OCI-M2 (cell line): ENCODE data around the gene ST3GAL3.
"Not testable (repeated sequence)": the region's sequence is repeated elsewhere in the genome, so short reads cannot be mapped to it uniquely, and the experiment has no call there.

Source experiments
- DNase-seq: peaks from one replicate; lab custom pipeline; 2025; ENCODE audit not compliant: unreplicated experiment; lab: John Stamatoyannopoulos, UW

ST3GAL3 gene

GRCh38 chr1:43819357-43819756 lies 112.0 kb downstream of the ST3GAL3 start:
- DNase-seq, result no peak

- DNase-seq, result no peak
Measured at GRCh38 chr1:43821471-43821870, 114.1 kb downstream of the ST3GAL3 start.

- no peak for DNase-seq
Measured at GRCh38 chr1:43822040-43822690, 114.8 kb downstream of the ST3GAL3 start.

GRCh38 chr1:43824795-43825194 lies 117.5 kb downstream of the ST3GAL3 start:
- no peak for DNase-seq

- DNase-seq, result no peak
Measured at GRCh38 chr1:43828574-43828973, 121.2 kb downstream of the ST3GAL3 start.

- no peak for DNase-seq
Measured at GRCh38 chr1:43830802-43831201, 123.5 kb downstream of the ST3GAL3 start.

GRCh38 chr1:43831851-43832250 lies 124.5 kb downstream of the ST3GAL3 start:
- no peak for DNase-seq

GRCh38 chr1:43832255-43832654 lies 124.9 kb downstream of the ST3GAL3 start:
- DNase-seq, result no peak

- no peak for DNase-seq
Measured at GRCh38 chr1:43832998-43833397, 125.7 kb downstream of the ST3GAL3 start.

GRCh38 chr1:43833902-43834279 lies 126.6 kb downstream of the ST3GAL3 start:
- not testable (repeated sequence) for DNase-seq

- no peak for DNase-seq
Measured at GRCh38 chr1:43834280-43835081, 127.1 kb downstream of the ST3GAL3 start.

- no peak for DNase-seq
Measured at GRCh38 chr1:43835082-43836021, 128.0 kb downstream of the ST3GAL3 start.

GRCh38 chr1:43836267-43836951 lies 129.1 kb downstream of the ST3GAL3 start:
- no peak for DNase-seq

GRCh38 chr1:43839056-43839455 lies 131.7 kb downstream of the ST3GAL3 start:
- DNase-seq, result no peak

- no peak for DNase-seq
Measured at GRCh38 chr1:43841321-43842174, 134.2 kb downstream of the ST3GAL3 start.

GRCh38 chr1:43842175-43842498 lies 134.8 kb downstream of the ST3GAL3 start:
- DNase-seq, result no peak

GRCh38 chr1:43843684-43844083 lies 136.3 kb downstream of the ST3GAL3 start:
- DNase-seq, result no peak

GRCh38 chr1:43844114-43844513 lies 136.8 kb downstream of the ST3GAL3 start:
- no peak for DNase-seq

GRCh38 chr1:43847290-43847689 lies 140.0 kb downstream of the ST3GAL3 start:
- no peak for DNase-seq

- no peak for DNase-seq
Measured at GRCh38 chr1:43847882-43848281, 140.5 kb downstream of the ST3GAL3 start.
